Hematopoietic multipotent progenitor cell treated with erythropoietin and hydrocortisone succinate and interleukin-3 and kit ligand, for 4 days (in vitro differentiated cells): ENCODE results near the gene OXCT2.
"Not testable (repeated sequence)": the region's sequence is repeated elsewhere in the genome, so short reads cannot be mapped to it uniquely, and the experiment has no call there.

Experiments
- DNase-seq: peaks from one replicate; pipeline ENCODE4 v3.0.0-alpha.2; 2015

The OXCT2 gene

GRCh38 chr1:39771022-39771532, at the start of gene OXCT2:
TSS of gene OXCT2 (minus strand) at chr1:39771348. CDS start at chr1:39771255, 93 bp downstream.
- not testable (repeated sequence) for DNase-seq

GRCh38 chr1:39819091-39819812, 48.1 kb upstream of the OXCT2 start:
- DNase-seq, result no peak

GRCh38 chr1:39818482-39818881, 47.3 kb upstream of the OXCT2 start:
- no peak for DNase-seq

GRCh38 chr1:39817091-39817932, 46.2 kb upstream of the OXCT2 start:
- DNase-seq, result peak; percentile 83

- DNase-seq, result peak; percentile 82
These were observed 45.4 kb upstream of the OXCT2 start for GRCh38 chr1:39816415-39817090.

- no peak for DNase-seq
These were observed 41.8 kb upstream of the OXCT2 start for GRCh38 chr1:39812913-39813312.

GRCh38 chr1:39808784-39809517, 37.8 kb upstream of the OXCT2 start:
- no peak for DNase-seq

GRCh38 chr1:39805385-39805784, 34.2 kb upstream of the OXCT2 start:
- no peak for DNase-seq

GRCh38 chr1:39802496-39803260, 31.5 kb upstream of the OXCT2 start:
- no peak for DNase-seq

- DNase-seq, result no peak
These were observed 29.3 kb upstream of the OXCT2 start for GRCh38 chr1:39800471-39800835.

GRCh38 chr1:39799770-39800470, 28.8 kb upstream of the OXCT2 start:
- peak; percentile 73 for DNase-seq

GRCh38 chr1:39798859-39799769, 28.0 kb upstream of the OXCT2 start:
- DNase-seq, result peak; percentile 97

GRCh38 chr1:39795651-39796050, 24.5 kb upstream of the OXCT2 start:
- no peak for DNase-seq

GRCh38 chr1:39791838-39792237, 20.7 kb upstream of the OXCT2 start:
- no peak for DNase-seq

- no peak for DNase-seq
These were observed 18.5 kb upstream of the OXCT2 start for GRCh38 chr1:39789571-39790110.

- DNase-seq, result peak; percentile 77
These were observed 17.8 kb upstream of the OXCT2 start, which contains the start of gene BMP8B for GRCh38 chr1:39788758-39789570. TSS of gene BMP8B (minus strand) at chr1:39788865. CDS start at chr1:39788485, 380 bp downstream.

- no peak for DNase-seq
These were observed 17.2 kb upstream of the OXCT2 start for GRCh38 chr1:39788426-39788757.

GRCh38 chr1:39787964-39788363, 16.8 kb upstream of the OXCT2 start:
- DNase-seq, result not testable (repeated sequence)

GRCh38 chr1:39787468-39787867, 16.3 kb upstream of the OXCT2 start:
- DNase-seq, result no peak
